GM10266 (cell line): ENCODE data around the gene GPN3.
A peak's percentile ranks its signal among the peaks of the same experiment; 100 is the strongest.

Source experiments
- DNase-seq: peaks from one replicate; pipeline ENCODE4 v3.0.0; 2012; ENCODE audit errors: extremely low spot score
- CTCF ChIP-seq: IDR thresholded peaks from 2 replicates; pipeline ENCODE4 v1.5.1; 2012; ENCODE audit warnings: mild to moderate bottlenecking, low read depth; ENCODE audit not compliant: control insufficient read depth, insufficient read depth; ENCODE audit errors: missing control alignments

GPN3 gene

GRCh38 chr12:110468214-110469048, at the start of gene GPN3, which contains the start of gene FAM216A:
TSS of gene GPN3 (minus strand) at chr12:110468257. CDS start at chr12:110468203, 54 bp downstream.
TSS of gene FAM216A (plus strand) at chr12:110468845. CDS start at chr12:110468876, 31 bp downstream.
- no peak for TF ChIP-seq CTCF
- DNase-seq = peak; percentile 94

GRCh38 chr12:110516995-110517394, 48.9 kb upstream of the GPN3 start:
- DNase-seq = no peak
- TF ChIP-seq CTCF = no peak

GRCh38 chr12:110514363-110514762, 46.3 kb upstream of the GPN3 start:
- no peak for DNase-seq
- no peak for TF ChIP-seq CTCF

GRCh38 chr12:110513842-110514241, 45.8 kb upstream of the GPN3 start:
- DNase-seq = no peak
- TF ChIP-seq CTCF = no peak

- DNase-seq = no peak
- TF ChIP-seq CTCF = no peak
These were observed 40.1 kb upstream of the GPN3 start for GRCh38 chr12:110508071-110508586.

GRCh38 chr12:110505332-110505731, 37.3 kb upstream of the GPN3 start:
- no peak for DNase-seq
- no peak for TF ChIP-seq CTCF

GRCh38 chr12:110503432-110503831, 35.4 kb upstream of the GPN3 start:
- DNase-seq = no peak
- TF ChIP-seq CTCF = no peak
